ENCODE results near the gene STIL. TPM values are rescaled to one million over a fixed set of nuclear protein-coding genes. Genes with fewer than 3 reads are reported as not detected.
"Not testable (repeated sequence)": the region's sequence is repeated elsewhere in the genome, so short reads cannot be mapped to it uniquely, and the experiment has no call there.

STIL gene
- total RNA-seq, 2 donors from 2014 or later, result 39.3 to 48.0 TPM

- Mint-ChIP-seq H3K36me3 (ENCODE audit: low read depth) (peaks cover 59% of the 10 kb centered on the region), H3K27me3 (ENCODE audit: insufficient read depth) (no peaks in the 10 kb centered on the region), H3K9me3 (no peaks in the 10 kb centered on the region), H3K27ac (no peak overlapping the region), H3K4me1 (peaks cover 9% of the 10 kb centered on the region), H3K4me3 (no peak overlapping the region)
- Histone ChIP-seq H3K36me3 (ENCODE audit: control insufficient read depth, insufficient read depth, low read length) (peaks cover 70% of the 10 kb centered on the region), H3K27me3 (ENCODE audit: control insufficient read depth, insufficient read depth, low read length, poor library complexity, severe bottlenecking) (no peaks in the 10 kb centered on the region), H3K9ac (ENCODE audit: extremely low read depth, low read length, poor library complexity, severe bottlenecking) (no peak overlapping the region), H3K9me3 (ENCODE audit: control insufficient read depth, low read length) (no peaks in the 10 kb centered on the region), H3K4me1 (ENCODE audit: control insufficient read depth, insufficient read depth, low read length) (peaks cover 5% of the 10 kb centered on the region), H3K4me3 (ENCODE audit: low read length) (no peak overlapping the region), H3K27ac (ENCODE audit: low read depth, low read length) (no peak overlapping the region)
- TF ChIP-seq CTCF (conservative IDR thresholded peaks at IDR 0.05), result no peak
- 100% methylated on average over 1 of the region's 2 CpGs; no CpG with 5 or more reads in 1 of the 2 experiments for WGBS, 2 experiments (ENCODE audit: insufficient coverage in 1 of 2, insufficient read length in 1 of 2)
- no peak for DNase-seq
Measured at GRCh38 chr1:47295579-47295978, 18.4 kb downstream of the STIL start.

GRCh38 chr1:47294863-47295262 is 19.1 kb downstream of the STIL start:
- not testable (repeated sequence) for H3K27ac Mint-ChIP-seq; H3K4me1 Mint-ChIP-seq; H3K27me3 Mint-ChIP-seq (ENCODE audit: insufficient read depth); H3K4me1 ChIP-seq (ENCODE audit: control insufficient read depth, insufficient read depth, low read length); H3K4me3 ChIP-seq (ENCODE audit: low read length); DNase-seq; H3K9me3 ChIP-seq (ENCODE audit: control insufficient read depth, low read length); H3K9ac ChIP-seq (ENCODE audit: extremely low read depth, low read length, poor library complexity, severe bottlenecking); H3K4me3 Mint-ChIP-seq; H3K9me3 Mint-ChIP-seq; H3K27me3 ChIP-seq (ENCODE audit: control insufficient read depth, insufficient read depth, low read length, poor library complexity, severe bottlenecking); H3K27ac ChIP-seq (ENCODE audit: low read depth, low read length)
- peaks cover 62% of the 10 kb centered on the region for H3K36me3 Mint-ChIP-seq (ENCODE audit: low read depth)
- peaks cover 70% of the 10 kb centered on the region for H3K36me3 ChIP-seq (ENCODE audit: control insufficient read depth, insufficient read depth, low read length)
- WGBS, 2 experiments (ENCODE audit: insufficient coverage in 1 of 2, insufficient read length in 1 of 2), result 97 to 100% methylated on average over 3 to 6 of the region's 6 CpGs

- not testable (repeated sequence) for H3K4me3 ChIP-seq (ENCODE audit: low read length)
- WGBS, 2 experiments (ENCODE audit: insufficient coverage in 1 of 2, insufficient read length in 1 of 2), result 100% methylated on average over 2 of the region's 4 CpGs; no CpG with 5 or more reads in 1 of the 2 experiments
Measured at GRCh38 chr1:47288116-47288515, 25.8 kb downstream of the STIL start.

GRCh38 chr1:47280142-47280541 is 33.8 kb downstream of the STIL start:
- H3K9me3 ChIP-seq (ENCODE audit: control insufficient read depth, low read length), result no peaks in the 10 kb centered on the region
- peaks cover 78% of the 10 kb centered on the region for H3K36me3 ChIP-seq (ENCODE audit: control insufficient read depth, insufficient read depth, low read length)
- no peak overlapping the region for H3K4me3 Mint-ChIP-seq
- no peak overlapping the region for H3K4me3 ChIP-seq (ENCODE audit: low read length)
- no peaks in the 10 kb centered on the region for H3K4me1 ChIP-seq (ENCODE audit: control insufficient read depth, insufficient read depth, low read length)
- no peak overlapping the region for H3K27ac ChIP-seq (ENCODE audit: low read depth, low read length)
- WGBS, 2 experiments (ENCODE audit: insufficient coverage in 1 of 2, insufficient read length in 1 of 2), result 93 to 95% methylated on average over 2 to 3 of the region's 3 CpGs
- no peak for DNase-seq
- H3K27me3 Mint-ChIP-seq (ENCODE audit: insufficient read depth), result no peaks in the 10 kb centered on the region
- no peaks in the 10 kb centered on the region for H3K27me3 ChIP-seq (ENCODE audit: control insufficient read depth, insufficient read depth, low read length, poor library complexity, severe bottlenecking)
- TF ChIP-seq CTCF (conservative IDR thresholded peaks at IDR 0.05), result no peak
- H3K9ac ChIP-seq (ENCODE audit: extremely low read depth, low read length, poor library complexity, severe bottlenecking), result no peak overlapping the region
- no peaks in the 10 kb centered on the region for H3K9me3 Mint-ChIP-seq
- no peaks in the 10 kb centered on the region for H3K4me1 Mint-ChIP-seq
- no peak overlapping the region for H3K27ac Mint-ChIP-seq
- peaks cover 52% of the 10 kb centered on the region for H3K36me3 Mint-ChIP-seq (ENCODE audit: low read depth)

More at GRCh38 chr1:47288116-47288515, 25.8 kb downstream of the STIL start:
- not testable (repeated sequence) for H3K9ac ChIP-seq (ENCODE audit: extremely low read depth, low read length, poor library complexity, severe bottlenecking); H3K9me3 ChIP-seq (ENCODE audit: control insufficient read depth, low read length); H3K4me1 Mint-ChIP-seq; H3K27me3 Mint-ChIP-seq (ENCODE audit: insufficient read depth); H3K27ac ChIP-seq (ENCODE audit: low read depth, low read length); H3K4me1 ChIP-seq (ENCODE audit: control insufficient read depth, insufficient read depth, low read length); H3K4me3 Mint-ChIP-seq; H3K27ac Mint-ChIP-seq; H3K27me3 ChIP-seq (ENCODE audit: control insufficient read depth, insufficient read depth, low read length, poor library complexity, severe bottlenecking); DNase-seq; H3K9me3 Mint-ChIP-seq
- peaks cover 56% of the 10 kb centered on the region for H3K36me3 Mint-ChIP-seq (ENCODE audit: low read depth)
- peaks cover 71% of the 10 kb centered on the region for H3K36me3 ChIP-seq (ENCODE audit: control insufficient read depth, insufficient read depth, low read length)

Data from endodermal cell (in vitro differentiated cells).